Mononuclear cell (primary cell): ENCODE results near the gene CACNA2D3. TPM values are rescaled to one million over a fixed set of nuclear protein-coding genes. Genes with fewer than 3 reads are reported as not detected.

Experiments
- H3K27me3 ChIP-seq: 2 replicates; pipeline ENCODE4 v1.6.0; 2011; ENCODE audit warnings: low read length, control low read depth; ENCODE audit not compliant: insufficient read depth
- H3K4me1 ChIP-seq: 2 replicates; pipeline ENCODE4 v1.5.1; 2011; ENCODE audit warnings: mild to moderate bottlenecking, low read length, control low read depth; ENCODE audit not compliant: insufficient read depth
- H3K4me3 ChIP-seq: 2 replicates; pipeline ENCODE4 v1.5.1; 2011; ENCODE audit warnings: mild to moderate bottlenecking, low read length, moderate library complexity
- H3K9me3 ChIP-seq: 2 replicates; pipeline ENCODE4 v1.5.1; 2011; ENCODE audit warnings: low read depth, mild to moderate bottlenecking, control low read depth, low read length
- total RNA-seq: library from RNA; depleted of rRNA; stranded (reverse); fragments of >200 nt; gene quantifications from one replicate; pipeline ENCODE4 v1.2.3, GENCODE V29; 2012

Gene CACNA2D3
- total RNA-seq, 1 donor, result 2.0 TPM

DNA sequence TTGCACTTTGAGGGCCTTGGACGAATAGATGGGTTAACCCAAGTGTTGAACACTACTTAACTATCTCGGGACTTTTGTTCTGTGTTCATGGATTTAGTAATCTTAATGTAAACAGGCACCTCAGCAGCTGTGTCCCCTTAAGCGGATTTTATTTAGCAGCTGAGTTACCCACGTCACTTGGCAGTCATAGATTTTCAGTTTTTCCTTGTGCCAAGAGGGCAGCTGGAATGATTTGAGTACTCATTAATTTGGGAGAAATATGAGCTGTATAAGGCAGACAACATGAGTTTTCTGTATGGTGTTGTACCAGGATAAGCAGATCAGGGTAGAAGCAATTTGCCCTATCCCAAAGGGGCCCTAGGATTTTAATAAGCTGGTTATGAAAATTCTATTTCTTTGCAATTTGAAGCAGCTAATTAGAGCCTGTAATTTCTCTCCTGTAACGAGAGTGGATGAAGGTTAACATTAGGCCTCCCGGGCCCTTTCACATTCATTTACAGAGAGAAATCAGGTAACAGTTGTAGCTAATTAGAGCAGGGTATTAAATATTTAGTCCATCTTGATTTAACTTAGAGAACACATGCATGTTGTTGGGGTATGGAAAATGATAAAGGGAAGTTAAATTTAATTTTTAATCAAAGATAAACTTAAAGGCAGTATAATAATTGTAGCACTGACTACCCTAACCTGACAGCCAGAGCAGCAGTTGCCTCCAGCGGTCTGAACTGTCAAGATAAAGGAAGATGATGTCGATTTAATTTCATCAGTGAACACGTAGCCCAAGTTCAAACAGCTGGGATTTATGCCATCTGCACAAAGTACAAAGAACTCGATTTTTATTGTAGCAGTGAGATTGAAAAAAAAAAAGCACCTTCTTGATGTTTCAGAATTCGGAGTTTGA, 611.0 kb downstream of the CACNA2D3 start:
- H3K27me3 ChIP-seq, result no peaks in the 10 kb centered on the region
- no peaks in the 10 kb centered on the region for H3K4me1 ChIP-seq
- H3K4me3 ChIP-seq, result no peak overlapping the region
- peaks cover 3% of the 10 kb centered on the region for H3K9me3 ChIP-seq

DNA sequence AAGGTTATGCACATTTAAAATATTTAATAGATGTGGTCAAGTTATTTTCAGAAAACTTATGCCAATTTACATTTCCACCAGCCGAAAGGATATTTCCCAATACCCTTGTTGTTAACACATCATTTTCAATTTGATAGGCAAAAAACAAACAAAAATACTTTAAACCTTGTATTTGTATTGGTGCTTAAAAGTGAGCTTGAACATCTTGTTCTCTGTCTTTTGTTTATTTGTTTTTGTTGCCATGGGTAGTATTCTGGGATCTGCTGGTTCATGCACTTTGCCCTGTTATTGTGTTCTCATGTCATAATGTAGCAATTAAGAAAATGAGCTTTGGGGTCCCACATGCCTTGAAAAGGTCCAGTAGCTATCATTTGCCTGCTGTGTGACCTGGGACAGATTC, 614.1 kb downstream of the CACNA2D3 start:
- H3K9me3 ChIP-seq, result no peaks in the 10 kb centered on the region
- H3K4me3 ChIP-seq, result no peak overlapping the region
- H3K27me3 ChIP-seq, result no peaks in the 10 kb centered on the region
- H3K4me1 ChIP-seq, result no peaks in the 10 kb centered on the region

DNA sequence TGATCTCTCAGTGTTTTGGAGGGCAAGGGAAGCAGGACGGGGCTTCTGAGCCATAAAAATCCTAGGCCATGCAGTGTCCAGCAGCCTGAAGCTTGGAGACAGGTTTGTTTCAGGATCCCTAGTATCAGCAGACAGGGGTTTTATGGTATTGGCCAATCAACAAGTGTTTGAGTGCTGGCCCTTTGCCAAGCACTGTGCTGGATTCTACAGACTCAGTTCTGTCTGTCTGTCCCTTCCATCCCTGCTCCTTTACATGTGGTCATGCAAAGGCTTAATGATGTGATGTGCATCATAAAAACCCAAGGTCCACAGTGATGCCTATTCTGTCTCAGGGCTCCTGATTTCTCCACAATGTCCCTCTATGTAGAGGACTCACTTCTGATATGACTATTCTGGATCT, 621.4 kb downstream of the CACNA2D3 start:
- no peaks in the 10 kb centered on the region for H3K4me1 ChIP-seq
- H3K27me3 ChIP-seq, result no peaks in the 10 kb centered on the region
- H3K9me3 ChIP-seq, result no peaks in the 10 kb centered on the region
- H3K4me3 ChIP-seq, result no peak overlapping the region

DNA sequence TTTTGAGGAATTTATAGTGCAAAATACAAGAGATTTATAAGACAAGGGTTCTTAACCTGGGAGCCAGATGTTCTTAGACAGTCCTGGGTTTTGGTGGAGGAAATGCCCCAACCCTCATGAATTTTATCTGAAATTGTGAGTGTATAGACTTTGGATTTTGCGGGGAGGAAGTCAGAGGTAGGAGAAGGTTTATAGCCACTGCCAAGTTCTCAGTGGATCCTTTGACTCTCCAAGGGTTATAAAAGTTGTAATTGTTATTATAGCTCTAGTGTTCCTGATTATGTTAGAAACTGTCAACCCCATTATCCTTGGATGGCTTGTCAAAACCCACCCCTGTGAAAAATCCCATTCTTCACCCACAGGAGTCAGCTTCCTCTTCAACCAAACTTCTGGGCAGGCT, 621.9 kb downstream of the CACNA2D3 start:
- no peaks in the 10 kb centered on the region for H3K27me3 ChIP-seq
- no peaks in the 10 kb centered on the region for H3K4me1 ChIP-seq
- no peaks in the 10 kb centered on the region for H3K9me3 ChIP-seq
- no peak overlapping the region for H3K4me3 ChIP-seq

DNA sequence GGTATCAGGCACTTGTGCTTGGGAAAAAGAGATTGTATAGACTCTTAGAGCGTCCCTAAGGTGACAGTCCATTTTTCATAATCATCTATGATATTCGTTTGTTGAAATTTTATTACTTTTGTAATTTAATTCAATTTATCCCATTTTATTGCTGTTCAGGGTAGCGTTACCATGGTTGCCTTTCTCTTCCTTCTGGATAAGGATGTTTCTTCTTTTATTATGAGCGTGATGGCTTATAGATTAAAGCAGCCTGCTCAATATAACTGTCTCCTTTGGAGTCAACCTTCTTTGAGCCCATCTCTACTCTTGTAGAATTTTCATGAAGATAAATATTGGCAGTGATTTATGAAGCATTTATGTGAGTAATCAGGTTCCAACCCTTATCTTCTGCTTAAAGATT, 623.5 kb downstream of the CACNA2D3 start:
- H3K9me3 ChIP-seq, result no peaks in the 10 kb centered on the region
- no peak overlapping the region for H3K4me3 ChIP-seq
- H3K4me1 ChIP-seq, result no peaks in the 10 kb centered on the region

DNA sequence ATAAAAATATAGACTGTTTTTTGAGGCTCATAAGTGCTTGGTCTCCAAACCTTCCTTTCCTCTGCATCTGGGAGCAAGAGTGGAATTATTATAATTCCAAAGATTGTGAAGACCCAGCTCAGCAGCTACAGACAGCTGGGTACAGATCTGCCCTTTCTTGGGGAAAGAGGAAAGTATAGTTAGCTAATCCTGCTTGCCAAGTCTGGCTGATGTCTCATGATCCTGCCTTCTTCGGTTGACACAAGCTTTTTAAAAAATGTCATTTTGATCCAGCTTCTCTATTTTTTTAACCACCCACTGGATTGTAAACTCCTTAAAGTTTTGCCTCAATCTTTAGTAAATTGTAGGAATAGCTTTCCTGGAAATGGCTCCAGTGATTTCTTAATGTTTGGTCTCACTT, 624.4 kb downstream of the CACNA2D3 start:
- H3K27me3 ChIP-seq, result no peaks in the 10 kb centered on the region
- no peaks in the 10 kb centered on the region for H3K4me1 ChIP-seq
- H3K4me3 ChIP-seq, result no peak overlapping the region
- H3K9me3 ChIP-seq, result no peaks in the 10 kb centered on the region

More for the DNA sequence above, 623.5 kb downstream of the CACNA2D3 start:
- no peaks in the 10 kb centered on the region for H3K27me3 ChIP-seq

DNA sequence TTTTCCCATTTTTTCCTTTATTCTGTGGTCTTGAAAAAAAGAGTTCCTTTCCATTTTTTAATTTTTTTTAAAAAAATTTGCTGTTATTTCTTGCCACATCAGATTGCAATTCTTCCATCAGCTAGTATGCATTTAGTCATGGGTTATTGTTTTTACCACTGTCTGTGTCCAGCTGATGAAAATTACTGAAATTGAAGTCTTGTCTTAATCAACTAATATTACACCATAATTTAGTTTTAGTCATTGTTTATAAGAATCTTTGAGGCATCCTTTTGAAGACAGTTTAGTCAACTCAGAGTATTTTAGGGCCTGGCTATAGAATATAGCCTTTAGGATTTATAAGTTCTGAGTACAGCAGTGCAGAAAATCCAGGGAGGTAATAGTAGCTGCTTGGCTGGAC, 633.4 kb downstream of the CACNA2D3 start:
- no peaks in the 10 kb centered on the region for H3K27me3 ChIP-seq
- H3K4me1 ChIP-seq, result no peaks in the 10 kb centered on the region
- H3K4me3 ChIP-seq, result no peak overlapping the region
- H3K9me3 ChIP-seq, result no peaks in the 10 kb centered on the region

DNA sequence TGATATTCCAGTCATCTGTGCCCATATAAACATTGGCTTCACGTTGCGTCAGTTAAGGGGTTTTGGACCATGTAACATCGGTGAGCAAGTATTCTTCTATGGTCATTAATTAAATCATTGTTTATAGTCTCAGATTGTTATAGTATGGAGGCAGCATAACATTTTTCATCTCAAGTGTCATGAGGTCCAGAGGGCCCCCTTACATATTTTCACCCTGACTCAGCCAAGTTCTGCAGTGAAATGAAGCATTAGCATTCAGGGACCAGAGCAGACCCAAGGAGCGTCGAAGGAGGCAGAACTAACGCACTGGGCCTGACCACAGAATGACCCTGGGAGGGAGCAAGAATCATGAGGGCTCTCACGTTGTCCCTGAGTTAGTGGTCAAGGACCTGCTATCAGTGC, 634.0 kb downstream of the CACNA2D3 start:
- Histone ChIP-seq H3K9me3 (no peaks in the 10 kb centered on the region), H3K4me1 (no peaks in the 10 kb centered on the region), H3K27me3 (no peaks in the 10 kb centered on the region), H3K4me3 (no peak overlapping the region)

DNA sequence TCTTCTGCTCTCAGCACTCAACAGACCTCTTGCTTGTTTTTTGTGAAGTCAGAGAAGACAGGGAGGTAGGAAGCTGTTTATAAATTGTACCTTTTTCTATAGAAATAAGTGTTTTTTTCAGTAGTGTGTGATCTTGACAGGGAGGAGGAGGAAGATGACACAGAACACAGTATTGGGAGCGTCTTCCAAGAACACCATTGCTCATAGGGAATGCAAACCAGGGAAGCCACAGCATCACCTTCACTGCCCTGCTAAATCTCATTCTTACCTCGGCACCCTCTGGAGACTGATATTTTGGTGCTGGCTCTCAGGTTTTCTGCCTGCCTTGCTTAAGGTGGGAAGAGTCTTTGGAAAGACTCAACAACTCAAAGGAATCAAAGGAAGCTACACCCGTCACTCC, 636.1 kb downstream of the CACNA2D3 start:
- Histone ChIP-seq H3K9me3 (no peaks in the 10 kb centered on the region), H3K4me1 (no peaks in the 10 kb centered on the region), H3K27me3 (no peaks in the 10 kb centered on the region), H3K4me3 (no peak overlapping the region)

DNA sequence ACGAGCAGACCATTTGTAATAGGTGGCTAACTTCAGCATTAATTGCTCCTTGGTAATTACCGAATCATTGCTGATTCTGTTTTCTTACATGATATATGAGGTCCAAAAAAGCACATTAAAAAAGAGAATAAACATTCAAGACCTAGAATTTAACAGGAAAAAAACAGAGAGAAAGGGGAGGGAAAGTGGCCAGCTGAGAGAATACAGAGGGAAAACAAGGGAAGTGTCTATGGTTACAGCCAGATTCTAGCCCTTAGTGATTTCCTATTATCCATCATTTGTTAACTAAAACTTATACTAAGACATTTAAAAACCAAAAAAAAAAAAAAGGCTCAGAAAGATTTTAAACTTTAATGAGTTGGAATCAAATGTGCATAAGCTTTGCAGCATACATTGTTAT, 636.8 kb downstream of the CACNA2D3 start:
- Histone ChIP-seq H3K27me3 (no peaks in the 10 kb centered on the region), H3K4me1 (no peaks in the 10 kb centered on the region), H3K4me3 (no peak overlapping the region), H3K9me3 (no peaks in the 10 kb centered on the region)

DNA sequence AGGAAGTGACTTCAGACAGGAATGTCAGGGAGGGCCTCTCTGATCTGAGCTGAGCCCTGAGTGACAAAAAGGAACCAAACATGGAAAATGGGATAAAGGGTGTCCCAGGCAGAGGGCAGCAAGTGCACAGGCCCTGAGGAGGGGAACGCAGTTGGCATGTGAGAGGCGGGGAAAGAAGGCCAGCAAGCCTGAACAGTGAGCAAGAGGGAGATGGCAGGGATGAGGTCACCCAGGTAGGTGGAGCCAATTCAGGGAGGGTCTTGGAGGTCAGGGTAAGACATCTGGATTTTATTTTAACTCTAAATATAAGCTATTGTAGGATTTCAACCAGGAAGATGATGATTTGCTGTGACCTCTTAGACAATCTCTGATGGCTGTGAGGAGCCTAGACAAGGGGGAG, 637.8 kb downstream of the CACNA2D3 start:
- H3K4me3 ChIP-seq, result no peak overlapping the region
- no peaks in the 10 kb centered on the region for H3K4me1 ChIP-seq
- H3K9me3 ChIP-seq, result no peaks in the 10 kb centered on the region
- no peaks in the 10 kb centered on the region for H3K27me3 ChIP-seq

DNA sequence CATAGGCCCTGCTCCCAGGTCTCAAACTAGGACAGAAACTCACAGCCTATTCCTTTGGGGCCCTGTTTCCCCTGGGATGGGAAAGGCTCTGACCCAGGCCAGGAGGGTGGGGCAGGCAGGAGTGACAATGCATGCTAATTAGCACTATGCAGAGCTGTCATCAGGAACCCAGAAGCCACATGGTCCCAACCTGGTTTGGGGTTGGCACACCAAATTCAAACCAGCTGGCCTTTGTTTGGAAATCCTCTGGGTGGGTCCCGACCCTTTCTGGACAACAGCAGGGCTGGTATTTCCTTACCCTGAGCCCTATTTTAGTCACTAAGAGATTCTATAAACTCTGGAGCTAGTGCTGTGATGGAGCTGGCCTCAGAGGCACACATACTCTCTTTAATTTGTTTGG, 639.3 kb downstream of the CACNA2D3 start:
- H3K9me3 ChIP-seq, result no peaks in the 10 kb centered on the region
- H3K4me3 ChIP-seq, result no peak overlapping the region
- H3K4me1 ChIP-seq, result no peaks in the 10 kb centered on the region
- no peaks in the 10 kb centered on the region for H3K27me3 ChIP-seq

DNA sequence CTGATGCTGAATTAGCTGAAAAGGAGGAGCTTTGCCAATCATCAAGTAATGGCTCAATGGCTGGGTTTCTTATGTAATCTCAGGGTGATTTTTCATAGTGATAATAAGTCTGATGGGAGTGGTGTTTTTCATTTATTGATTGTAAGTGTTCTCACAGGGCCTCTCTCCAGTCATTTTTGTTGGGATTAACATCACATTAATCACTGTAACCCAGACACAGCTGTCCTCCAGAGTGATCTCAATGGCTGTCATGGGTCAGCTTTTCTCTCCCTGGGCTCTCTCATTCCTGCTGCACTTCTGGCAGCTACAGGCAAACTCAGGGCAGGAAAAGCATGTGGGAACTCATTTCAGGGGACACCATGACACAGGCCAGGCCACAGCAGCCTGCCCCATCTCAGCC, 642.6 kb downstream of the CACNA2D3 start:
- no peaks in the 10 kb centered on the region for H3K27me3 ChIP-seq
- no peaks in the 10 kb centered on the region for H3K9me3 ChIP-seq
- no peaks in the 10 kb centered on the region for H3K4me1 ChIP-seq
- H3K4me3 ChIP-seq, result no peak overlapping the region

DNA sequence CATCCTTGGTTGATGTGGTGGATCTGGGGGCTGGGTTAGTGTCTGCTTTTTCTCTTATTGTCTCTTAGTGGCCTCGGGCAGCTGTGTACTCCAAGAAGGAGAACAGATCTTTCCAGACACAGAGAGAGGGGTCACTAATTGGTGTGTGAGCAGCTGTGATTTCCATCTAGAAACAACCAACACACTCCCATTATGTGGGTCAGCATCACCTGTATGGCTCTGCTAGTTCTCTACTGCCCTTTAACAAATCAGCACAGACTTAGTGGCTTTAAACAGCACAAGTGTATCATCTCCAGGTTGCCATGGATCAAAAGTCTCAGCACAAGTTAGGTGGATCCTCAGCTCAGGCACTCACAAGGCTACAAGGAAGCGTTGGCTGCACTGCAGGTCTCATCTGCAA, 648.7 kb downstream of the CACNA2D3 start:
- Histone ChIP-seq H3K4me3 (no peak overlapping the region), H3K4me1 (no peaks in the 10 kb centered on the region), H3K9me3 (no peaks in the 10 kb centered on the region), H3K27me3 (no peaks in the 10 kb centered on the region)

DNA sequence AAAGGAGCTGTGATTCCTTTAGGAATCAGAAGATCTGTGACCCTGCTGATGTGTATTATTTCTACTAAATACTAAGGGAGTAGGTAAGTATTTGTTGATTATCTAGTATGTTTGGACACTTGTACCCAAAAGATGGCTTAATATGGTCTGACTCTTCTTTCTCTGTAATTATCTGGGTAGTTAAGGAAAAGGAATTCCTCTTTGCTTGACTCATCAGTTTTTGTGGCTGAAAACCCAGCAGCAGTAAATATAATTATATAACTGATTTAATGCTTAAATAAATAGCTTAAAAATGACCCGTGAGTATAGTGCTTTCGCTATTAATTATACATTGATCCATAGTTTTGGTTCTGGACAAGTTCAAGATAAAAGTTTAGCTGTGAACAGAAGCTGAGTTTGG, 649.7 kb downstream of the CACNA2D3 start:
- Histone ChIP-seq H3K4me1 (no peaks in the 10 kb centered on the region), H3K27me3 (no peaks in the 10 kb centered on the region), H3K4me3 (no peak overlapping the region), H3K9me3 (no peaks in the 10 kb centered on the region)

DNA sequence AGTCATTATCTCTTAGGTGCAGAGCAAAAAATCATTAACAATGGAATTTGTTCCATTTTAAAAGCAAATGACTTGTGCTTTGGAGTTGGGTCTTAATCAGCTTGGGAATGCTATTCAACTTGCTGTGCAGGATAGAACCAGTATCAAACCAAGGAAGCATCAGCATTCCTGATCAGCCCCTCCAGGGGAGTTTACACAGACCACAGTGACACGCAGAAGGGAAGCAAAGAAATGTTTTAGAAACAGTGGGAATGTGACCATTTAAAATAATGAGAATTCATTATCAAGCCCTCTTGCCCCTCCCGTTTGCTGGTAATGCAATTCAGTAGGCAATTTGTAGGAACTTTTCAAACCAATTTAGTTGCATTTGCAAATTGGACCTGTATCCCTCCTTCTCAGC, 650.4 kb downstream of the CACNA2D3 start:
- Histone ChIP-seq H3K4me1 (no peaks in the 10 kb centered on the region), H3K27me3 (no peaks in the 10 kb centered on the region), H3K4me3 (no peak overlapping the region), H3K9me3 (no peaks in the 10 kb centered on the region)
